HepG2 (cell line): ENCODE data around the gene MRPL20. TPM values are rescaled to one million over a fixed set of nuclear protein-coding genes. Genes with fewer than 3 reads are reported as not detected.
A peak's percentile ranks its signal among the peaks of the same experiment; 100 is the strongest.

Experiments used
- AGO2 ChIP-seq: fragments of 200-400 bp; formaldehyde crosslinking; optimal IDR thresholded peaks from 2 replicates; pipeline ENCODE3; 2017; ENCODE audit warnings: mild to moderate bottlenecking, low read depth, low read length, moderate library complexity
- DPF2 ChIP-seq: sonication (generic); formaldehyde crosslinking; IDR thresholded peaks from 2 replicates; pipeline ENCODE4 v1.4.0; 2020; ENCODE audit warnings: mild to moderate bottlenecking, low read depth, missing genetic modification reagents, borderline replicate concordance
- EZH2 ChIP-seq: conservative IDR thresholded peaks from 2 replicates; pipeline ENCODE4 v1.6.1; 2012; ENCODE audit warnings: mild to moderate bottlenecking, low read depth, low read length, moderate library complexity
- FOSL1 ChIP-seq: sonication (generic); formaldehyde crosslinking; IDR thresholded peaks from 2 replicates; pipeline ENCODE4 v1.9.0; 2021; ENCODE audit warnings: missing genetic modification reagents, borderline replicate concordance
- HNRNPLL ChIP-seq: fragments of 200-400 bp; formaldehyde crosslinking; IDR thresholded peaks from 2 replicates; pipeline ENCODE4 v1.6.1; 2017; ENCODE audit warnings: mild to moderate bottlenecking, low read depth, low read length; ENCODE audit not compliant: poor library complexity, severe bottlenecking
- KLF9 ChIP-seq: IDR thresholded peaks from 2 replicates; pipeline ENCODE4 v1.6.1; 2016; ENCODE audit warnings: low read depth
- MTA1 ChIP-seq: sonication (generic); formaldehyde crosslinking; IDR thresholded peaks from 2 replicates; pipeline ENCODE4 v1.4.0; 2020; ENCODE audit warnings: missing genetic modification reagents, mild to moderate bottlenecking, borderline replicate concordance
- NCOA5 ChIP-seq: sonication (generic); formaldehyde crosslinking; IDR thresholded peaks from 2 replicates; pipeline ENCODE4 v1.4.0; 2020; ENCODE audit warnings: missing genetic modification reagents
- PBX2 ChIP-seq: IDR thresholded peaks from 2 replicates; pipeline ENCODE4 v1.6.1; 2016; ENCODE audit warnings: control low read depth
- PCBP2 ChIP-seq: fragments of 200-400 bp; formaldehyde crosslinking; optimal IDR thresholded peaks from 2 replicates; pipeline ENCODE3; 2018; ENCODE audit warnings: low read length, low read depth; ENCODE audit not compliant: poor library complexity, severe bottlenecking
- RBM22 ChIP-seq: fragments of 200-400 bp; formaldehyde crosslinking; optimal IDR thresholded peaks from 2 replicates; pipeline ENCODE3; 2017; ENCODE audit warnings: mild to moderate bottlenecking, low read length, moderate library complexity
- RFXAP ChIP-seq: sonication (generic); formaldehyde crosslinking; IDR thresholded peaks from 2 replicates; pipeline ENCODE4 v1.4.0; 2020; ENCODE audit warnings: missing genetic modification reagents, borderline replicate concordance
- RNF2 ChIP-seq: fragments of 450-650 bp; conservative IDR thresholded peaks from 2 replicates; pipeline ENCODE4 v1.6.1; 2016; ENCODE audit warnings: low read depth
- SPEN ChIP-seq: sonication (generic); formaldehyde crosslinking; IDR thresholded peaks from 2 replicates; pipeline ENCODE4 v1.5.1; 2020; ENCODE audit warnings: low read depth, mild to moderate bottlenecking, missing genetic modification reagents
- ZBTB49 ChIP-seq: sonication (generic); formaldehyde crosslinking; IDR thresholded peaks from 2 replicates; pipeline ENCODE4 v1.4.0; 2020; ENCODE audit warnings: missing genetic modification reagents, borderline replicate concordance
- ZFP41 ChIP-seq: sonication (generic); formaldehyde crosslinking; IDR thresholded peaks from 2 replicates; pipeline ENCODE4 v1.4.0; 2020; ENCODE audit warnings: mild to moderate bottlenecking, missing genetic modification reagents, borderline replicate concordance
- ZNF292 ChIP-seq: sonication (generic); formaldehyde crosslinking; IDR thresholded peaks from 2 replicates; pipeline ENCODE4 v1.8.1; 2022; ENCODE audit warnings: mild to moderate bottlenecking, low read depth, missing genetic modification reagents, borderline replicate concordance
- ZNF33A ChIP-seq: sonication (generic); formaldehyde crosslinking; IDR thresholded peaks from 2 replicates; pipeline ENCODE4 v1.5.1; 2020; ENCODE audit warnings: missing genetic modification reagents, mild to moderate bottlenecking, moderate library complexity, borderline replicate concordance
- ZNF383 ChIP-seq: sonication (generic); formaldehyde crosslinking; IDR thresholded peaks from 2 replicates; pipeline ENCODE4 v1.4.0; 2020; ENCODE audit warnings: missing genetic modification reagents, mild to moderate bottlenecking, borderline replicate concordance
- ZNF550 ChIP-seq: sonication (generic); formaldehyde crosslinking; IDR thresholded peaks from 2 replicates; pipeline ENCODE4 v1.4.0; 2020; ENCODE audit warnings: mild to moderate bottlenecking, missing genetic modification reagents, borderline replicate concordance
- ZNF782 ChIP-seq: sonication (generic); formaldehyde crosslinking; IDR thresholded peaks from 2 replicates; pipeline ENCODE4 v1.4.0; 2020; ENCODE audit warnings: missing genetic modification reagents, mild to moderate bottlenecking, borderline replicate concordance
- polyA plus RNA-seq, 8 experiments: library from polyadenylated mRNA; depleted of rRNA in 3 of 8; stranded (reverse) in 7 of 8; unstranded in 1 of 8; fragments of >200 nt; fragmentation: Illumina TruSeq in 4 of 8; extraction: Trizol in 4 of 8; gene quantifications; 2 replicates each; pipeline versions ENCODE4 v1.2.1 to v1.2.3, GENCODE V29; 2011 to 2016; ENCODE audit warnings: low read depth in 4 of 8, missing spikeins in 1 of 8, mixed read lengths in 1 of 8; ENCODE audit not compliant: insufficient read depth in 1 of 8
- total RNA-seq, 5 experiments: library from RNA; depleted of rRNA; stranded (reverse); fragments of >200 nt; fragmentation: Illumina TruSeq; extraction: Trizol; gene quantifications; 2 replicates each; pipeline ENCODE4 v1.2.3, GENCODE V29; 2016; ENCODE audit warnings: low read depth in 1 of 5
- TF ChIP-seq, protein P1 (sequence below): sonication (generic); formaldehyde crosslinking; conservative IDR thresholded peaks from 2 replicates; pipeline ENCODE4 v1.4.0; 2020; ENCODE audit warnings: missing genetic modification reagents
- TF ChIP-seq, protein P2 (sequence below): sonication (generic); formaldehyde crosslinking; IDR thresholded peaks from 2 replicates; pipeline ENCODE4 v1.9.0; 2021; ENCODE audit warnings: missing genetic modification reagents, borderline replicate concordance

The MRPL20 gene
- total and polyA plus RNA-seq, 2 of the 13 experiments (the other 11 are each of a cell fraction or from before 2014, with no cell fraction given), result 59.2 to 127 TPM

DNA sequence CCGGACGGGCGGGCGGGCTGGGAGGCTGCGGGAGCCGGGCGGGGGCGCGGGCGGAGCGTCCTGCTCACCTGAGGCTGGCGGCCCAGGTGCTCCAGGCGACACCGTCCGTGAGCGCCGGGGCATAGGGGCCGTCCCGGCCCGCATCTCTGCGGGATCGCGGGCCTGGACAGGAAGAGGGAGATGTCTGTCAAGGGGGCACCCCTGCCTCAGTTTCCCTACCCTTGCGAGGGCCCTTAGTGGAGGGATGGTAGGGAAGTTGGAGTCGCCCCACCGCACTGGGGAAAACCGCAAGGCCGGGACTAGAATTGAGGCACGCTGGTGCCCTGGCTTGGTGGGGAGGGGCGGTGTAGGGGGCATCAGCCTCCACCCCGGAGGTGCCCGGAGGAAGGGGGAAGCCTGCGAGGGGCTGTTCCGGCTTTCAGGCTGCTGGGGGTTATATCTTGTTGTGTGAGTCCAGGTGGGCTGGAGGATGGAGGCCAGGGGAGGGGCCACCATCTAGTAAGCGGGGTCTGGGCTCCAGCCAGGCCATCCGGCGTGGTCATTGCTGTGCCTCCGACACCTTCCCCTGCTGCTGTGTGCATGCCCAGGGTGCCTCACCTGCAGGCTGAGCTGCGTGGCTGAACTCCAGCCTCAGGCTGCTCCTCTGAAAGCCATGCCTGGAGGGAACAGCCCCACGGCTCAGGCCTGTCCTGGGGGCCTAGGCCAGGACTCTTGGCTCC, 29.0 kb upstream of the MRPL20 start (continued):
- TF ChIP-seq ZBTB49 (no peak), PCBP2 (no peak), EZH2 (no peak), ZNF33A (CRISPR knock-in tag) (no peak), ZNF383 (no peak), HNRNPLL (no peak), ZFP41 (CRISPR knock-in tag) (no peak), RFXAP (CRISPR knock-in tag) (no peak), AGO2 (no peak), ZNF292 (CRISPR knock-in tag) (no peak), FOSL1 (CRISPR knock-in tag) (no peak), RBM22 (peak; percentile 66), NCOA5 (CRISPR knock-in tag) (no peak), RNF2 (no peak), SPEN (CRISPR knock-in tag) (no peak; the same call in 1 of the 2 replicates), KLF9 (CRISPR knock-in tag) (no peak), DPF2 (CRISPR knock-in tag) (no peak), PBX2 (CRISPR knock-in tag) (no peak), ZNF550 (no peak), ZNF782 (CRISPR knock-in tag) (no peak), MTA1 (CRISPR knock-in tag) (no peak)
- TF ChIP-seq, protein P1, sequence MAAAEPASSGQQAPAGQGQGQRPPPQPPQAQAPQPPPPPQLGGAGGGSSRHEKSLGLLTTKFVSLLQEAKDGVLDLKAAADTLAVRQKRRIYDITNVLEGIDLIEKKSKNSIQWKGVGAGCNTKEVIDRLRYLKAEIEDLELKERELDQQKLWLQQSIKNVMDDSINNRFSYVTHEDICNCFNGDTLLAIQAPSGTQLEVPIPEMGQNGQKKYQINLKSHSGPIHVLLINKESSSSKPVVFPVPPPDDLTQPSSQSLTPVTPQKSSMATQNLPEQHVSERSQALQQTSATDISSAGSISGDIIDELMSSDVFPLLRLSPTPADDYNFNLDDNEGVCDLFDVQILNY, result 0 out of 2 replicates have a peak, but pooled peaks have one; percentile 6
- TF ChIP-seq, protein P2, sequence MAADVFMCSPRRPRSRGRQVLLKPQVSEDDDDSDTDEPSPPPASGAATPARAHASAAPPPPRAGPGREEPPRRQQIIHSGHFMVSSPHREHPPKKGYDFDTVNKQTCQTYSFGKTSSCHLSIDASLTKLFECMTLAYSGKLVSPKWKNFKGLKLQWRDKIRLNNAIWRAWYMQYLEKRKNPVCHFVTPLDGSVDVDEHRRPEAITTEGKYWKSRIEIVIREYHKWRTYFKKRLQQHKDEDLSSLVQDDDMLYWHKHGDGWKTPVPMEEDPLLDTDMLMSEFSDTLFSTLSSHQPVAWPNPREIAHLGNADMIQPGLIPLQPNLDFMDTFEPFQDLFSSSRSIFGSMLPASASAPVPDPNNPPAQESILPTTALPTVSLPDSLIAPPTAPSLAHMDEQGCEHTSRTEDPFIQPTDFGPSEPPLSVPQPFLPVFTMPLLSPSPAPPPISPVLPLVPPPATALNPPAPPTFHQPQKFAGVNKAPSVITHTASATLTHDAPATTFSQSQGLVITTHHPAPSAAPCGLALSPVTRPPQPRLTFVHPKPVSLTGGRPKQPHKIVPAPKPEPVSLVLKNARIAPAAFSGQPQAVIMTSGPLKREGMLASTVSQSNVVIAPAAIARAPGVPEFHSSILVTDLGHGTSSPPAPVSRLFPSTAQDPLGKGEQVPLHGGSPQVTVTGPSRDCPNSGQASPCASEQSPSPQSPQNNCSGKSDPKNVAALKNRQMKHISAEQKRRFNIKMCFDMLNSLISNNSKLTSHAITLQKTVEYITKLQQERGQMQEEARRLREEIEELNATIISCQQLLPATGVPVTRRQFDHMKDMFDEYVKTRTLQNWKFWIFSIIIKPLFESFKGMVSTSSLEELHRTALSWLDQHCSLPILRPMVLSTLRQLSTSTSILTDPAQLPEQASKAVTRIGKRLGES, result no peak
